CD4-positive, alpha-beta T cell (primary cell): ENCODE results near the gene CREBL2. TPM values are rescaled to one million over a fixed set of nuclear protein-coding genes. Genes with fewer than 3 reads are reported as not detected.
A peak's percentile ranks its signal among the peaks of the same experiment; 100 is the strongest.

Source experiments
- ATAC-seq: fragments of 200-7000 bp; cut with Tn5 transposase; one replicate; pipeline ENCODE4 v1.10.0; 2022; ENCODE audit warnings: mild to moderate bottlenecking; ENCODE audit not compliant: poor library complexity
- CTCF ChIA-PET: fragments of 350-600 bp; sonication (Branson Sonifier 250); formaldehyde crosslinking; loops from one replicate; lab custom pipeline; 2021; ENCODE audit warnings: antibody characterized with exemption, inconsistent platforms; lab: Charles Lee
- POLR2A ChIA-PET: fragments of 350-600 bp; sonication (Branson Sonifier 250); formaldehyde crosslinking; loops from one replicate; lab custom pipeline; 2021; ENCODE audit warnings: antibody characterized with exemption, inconsistent platforms; lab: Charles Lee
- DNase-seq, 14 experiments: peaks; one replicate each; pipeline ENCODE4 v3.0.0-alpha.2; 2013 to 2020; ENCODE audit warnings: mixed read lengths in 2 of 14
- H3K27ac ChIP-seq, 2 donors: one replicate each; pipeline versions ENCODE4 v1.5.1 to v1.7.0; 2013; ENCODE audit warnings: low read length in 2 of 2, low read depth in 1 of 2, mild to moderate bottlenecking in 1 of 2
- H3K27me3 ChIP-seq, 2 experiments: 1 replicate in 1 of 2; 2 replicates in 1 of 2; pipeline versions ENCODE4 v1.6.1 to v1.7.0; 2013; ENCODE audit warnings: low read length in 2 of 2, control low read depth in 1 of 2, mild to moderate bottlenecking in 1 of 2, moderate library complexity in 1 of 2; ENCODE audit not compliant: insufficient read depth in 2 of 2, control insufficient read depth in 1 of 2
- H3K36me3 ChIP-seq: one replicate; pipeline ENCODE4 v1.6.1; 2013; ENCODE audit warnings: low read length, control low read depth; ENCODE audit not compliant: insufficient read depth
- H3K4me1 ChIP-seq: one replicate; pipeline ENCODE4 v1.6.1; 2013; ENCODE audit warnings: low read length, control low read depth; ENCODE audit not compliant: insufficient read depth
- H3K4me3 ChIP-seq: one replicate; pipeline ENCODE4 v1.5.1; 2013; ENCODE audit warnings: mild to moderate bottlenecking, low read length, moderate library complexity
- H3K9me3 ChIP-seq, 2 experiments: 1 replicate in 1 of 2; 2 replicates in 1 of 2; pipeline versions ENCODE4 v1.6.1 to v1.7.0; 2013; ENCODE audit warnings: low read length in 2 of 2, mild to moderate bottlenecking in 2 of 2, control low read depth in 1 of 2, moderate library complexity in 1 of 2; ENCODE audit not compliant: control insufficient read depth in 1 of 2, insufficient read depth in 1 of 2
- H3K27ac Mint-ChIP-seq: one replicate; pipeline ENCODE4 v1.8.0; 2020; ENCODE audit warnings: mixed read lengths
- H3K27me3 Mint-ChIP-seq: one replicate; pipeline ENCODE4 v1.8.0; 2021; ENCODE audit warnings: mixed read lengths
- H3K36me3 Mint-ChIP-seq: one replicate; pipeline ENCODE4 v1.8.0; 2021; ENCODE audit warnings: low read depth, mixed read lengths
- H3K4me1 Mint-ChIP-seq: one replicate; pipeline ENCODE4 v1.8.0; 2021; ENCODE audit warnings: low read depth, mixed read lengths
- H3K4me3 Mint-ChIP-seq: one replicate; pipeline ENCODE4 v1.8.0; 2020; ENCODE audit warnings: mild to moderate bottlenecking, mixed read lengths
- H3K9me3 Mint-ChIP-seq: one replicate; pipeline ENCODE4 v1.8.0; 2020; ENCODE audit warnings: mixed read lengths
- intact Hi-C, 2 experiments: fragments of 100-400 bp; cut with DNase I in 1 of 2; cut with micrococcal nuclease in 1 of 2; formaldehyde crosslinking; loops; one replicate each; pipeline versions ENCODE4 v1.15.1 to v1.9.0; 2023 to 2025; cut with DNase I, micrococcal nuclease
- polyA plus RNA-seq, 2 donors: library from polyadenylated mRNA; unstranded; fragments of 120-200 nt; gene quantifications; one replicate each; pipeline ENCODE4 v1.2.1, GENCODE V29; 2013
- total RNA-seq, 174 experiments: library from RNA in 2 of 174; stranded (reverse) in 2 of 174; gene quantifications; one replicate each; pipeline ENCODE4 v1.2.3 and lab custom pipeline; 2021 to 2026
- TF ChIP-seq, protein P1 (sequence below): fragments of 200-600 bp; IDR thresholded peaks from one replicate; pipeline ENCODE4 v1.8.0; 2022; ENCODE audit warnings: antibody characterized with exemption, mild to moderate bottlenecking

Gene CREBL2, protein sequence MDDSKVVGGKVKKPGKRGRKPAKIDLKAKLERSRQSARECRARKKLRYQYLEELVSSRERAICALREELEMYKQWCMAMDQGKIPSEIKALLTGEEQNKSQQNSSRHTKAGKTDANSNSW
- total RNA-seq = 10 to 100 TPM in 1 of 2 experiments, 1 to 10 TPM in 1; 9.5 to 12.6 TPM
- polyA plus RNA-seq (2013, experiment 1 of 2) = 58.2 TPM
- polyA plus RNA-seq (2013, experiment 2 of 2) = 56.8 TPM
- total RNA-seq (lab: John Stamatoyannopoulos, UW) = 19.8 to 206 (median 94.9) reads per million in 172 experiments

DNA sequence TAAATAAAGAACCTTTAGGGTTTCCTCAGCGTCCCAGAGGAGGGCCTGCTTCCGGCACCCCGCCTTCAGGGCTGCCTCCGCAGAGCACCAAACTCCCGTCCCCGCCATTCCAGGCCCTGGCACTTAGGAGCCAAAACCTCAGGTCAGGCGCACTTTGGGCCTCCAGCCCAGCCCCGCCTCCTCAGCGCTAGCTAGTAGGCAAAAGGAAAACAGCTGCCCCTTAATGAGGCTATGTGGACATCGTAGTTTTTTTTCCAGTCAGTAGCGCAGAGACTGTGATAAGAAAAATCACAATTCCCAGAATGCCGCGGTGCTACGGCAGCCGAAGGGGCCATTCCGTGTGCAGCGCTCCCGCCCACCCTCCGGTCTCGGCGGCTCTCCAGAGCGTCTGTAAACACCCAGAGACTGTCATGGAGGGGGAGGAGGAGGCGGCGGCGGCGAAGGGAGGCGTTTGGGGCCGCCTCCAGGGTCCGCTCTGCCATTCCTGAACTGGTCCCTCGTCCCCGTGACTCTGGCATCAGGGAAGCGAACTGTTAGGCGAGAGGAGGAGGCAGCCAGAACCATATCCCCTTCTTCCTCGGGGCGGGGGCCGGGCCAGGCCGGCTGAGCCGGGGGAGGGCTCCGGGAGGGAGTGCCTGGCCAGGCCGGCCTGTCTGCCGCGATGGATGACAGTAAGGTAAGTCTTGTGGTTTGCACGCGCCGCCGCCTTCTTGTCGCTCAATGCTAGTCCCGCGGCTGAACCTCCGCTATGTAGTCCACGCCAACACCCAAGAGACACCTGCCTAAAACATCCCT is at the start of gene CREBL2:
Gene CREBL2, plus strand, starts transcription at position 365 of the 795 bp plus-strand sequence. Its CDS starts 297 bp downstream, at position 662.
- Histone ChIP-seq H3K36me3 (peaks cover 7% of the 10 kb centered on the region), H3K4me3 (peak within 1 kb of the TSS; percentile 80), H3K9me3 (no peaks in the 10 kb centered on the region), H3K27ac (peak within 1 kb of the TSS; percentile 92 to 97), H3K27me3 (no peaks in the 10 kb centered on the region), H3K4me1 (peaks cover 49% of the 10 kb centered on the region)
- ATAC-seq = peak; percentile 90
- intact Hi-C loops = loop anchor here (1.0 to 5.0 kb wide), 7 partner anchors 11 to 254 kb away; partner anchors contain the start of genes BORCS5 (in 2 of the 2) and DUSP16 (in 1 of the 2)
- Mint-ChIP-seq H3K4me1 (peaks cover 71% of the 10 kb centered on the region), H3K9me3 (no peaks in the 10 kb centered on the region), H3K4me3 (peak within 1 kb of the TSS; percentile 91), H3K27me3 (no peaks in the 10 kb centered on the region), H3K27ac (peak within 1 kb of the TSS; percentile 98), H3K36me3 (peaks cover 37% of the 10 kb centered on the region)
- TF ChIP-seq, protein P1, sequence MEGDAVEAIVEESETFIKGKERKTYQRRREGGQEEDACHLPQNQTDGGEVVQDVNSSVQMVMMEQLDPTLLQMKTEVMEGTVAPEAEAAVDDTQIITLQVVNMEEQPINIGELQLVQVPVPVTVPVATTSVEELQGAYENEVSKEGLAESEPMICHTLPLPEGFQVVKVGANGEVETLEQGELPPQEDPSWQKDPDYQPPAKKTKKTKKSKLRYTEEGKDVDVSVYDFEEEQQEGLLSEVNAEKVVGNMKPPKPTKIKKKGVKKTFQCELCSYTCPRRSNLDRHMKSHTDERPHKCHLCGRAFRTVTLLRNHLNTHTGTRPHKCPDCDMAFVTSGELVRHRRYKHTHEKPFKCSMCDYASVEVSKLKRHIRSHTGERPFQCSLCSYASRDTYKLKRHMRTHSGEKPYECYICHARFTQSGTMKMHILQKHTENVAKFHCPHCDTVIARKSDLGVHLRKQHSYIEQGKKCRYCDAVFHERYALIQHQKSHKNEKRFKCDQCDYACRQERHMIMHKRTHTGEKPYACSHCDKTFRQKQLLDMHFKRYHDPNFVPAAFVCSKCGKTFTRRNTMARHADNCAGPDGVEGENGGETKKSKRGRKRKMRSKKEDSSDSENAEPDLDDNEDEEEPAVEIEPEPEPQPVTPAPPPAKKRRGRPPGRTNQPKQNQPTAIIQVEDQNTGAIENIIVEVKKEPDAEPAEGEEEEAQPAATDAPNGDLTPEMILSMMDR = no peak
- ChIA-PET CTCF (interaction anchor here (0.7 to 1.0 kb wide), 2 partner anchors 47 to 235 kb away, joined by 3 to 4 read pairs; no protein-coding TSS in a partner anchor), POLR2A (interaction anchor here (0.8 to 4.3 kb wide), 21 partner anchors 9 to 261 kb away, joined by 3 to 34 read pairs (median 6); partner anchors contain the start of genes BORCS5, DUSP16 and MANSC1)
- peak; percentile 76 to 94 (median 83) for DNase-seq

DNA sequence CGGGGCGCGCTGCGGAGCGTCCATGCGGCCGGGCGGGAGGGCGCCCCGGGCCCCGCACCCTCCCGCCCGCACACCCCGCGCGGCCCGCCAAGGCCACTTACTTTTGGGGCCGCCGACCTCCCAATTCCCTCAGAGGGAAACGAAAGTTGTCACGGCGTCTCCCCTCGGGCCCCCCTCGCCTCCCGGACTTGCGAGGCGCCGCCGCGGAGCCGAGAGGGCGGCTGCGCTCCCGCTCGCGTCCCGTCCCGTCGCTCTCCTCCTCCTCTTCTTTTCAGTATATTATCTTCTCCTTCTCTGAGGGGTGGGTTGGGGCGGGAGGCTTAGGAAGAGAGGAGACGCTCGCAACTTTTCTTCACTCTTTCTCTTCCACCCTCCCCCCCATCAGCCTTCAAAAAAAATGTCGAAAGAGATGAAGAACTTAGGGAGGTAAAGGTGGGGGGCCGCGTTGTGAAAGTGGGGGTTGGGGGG is 49.6 kb upstream of the CREBL2 start:
- ATAC-seq (peak; percentile 0), DNase-seq (peak in 11 of 14 experiments; percentile 6 to 45 (median 23))
- ChIA-PET CTCF (interaction anchor here (1.4 to 2.4 kb wide), 5 partner anchors 7 to 185 kb away, joined by 3 to 12 read pairs (median 7); no protein-coding TSS in a partner anchor), POLR2A (interaction anchor here (0.9 to 4.2 kb wide), 41 partner anchors 10 to 205 kb away, joined by 3 to 58 read pairs (median 13); partner anchors contain the start of genes BORCS5, CDKN1B, CREBL2 and GPR19)
- peaks cover 19% of the 10 kb centered on the region for H3K4me1 ChIP-seq
- peak overlapping the region; percentile 96 for H3K4me3 Mint-ChIP-seq
- peaks cover 25% of the 10 kb centered on the region for H3K36me3 Mint-ChIP-seq
- H3K4me1 Mint-ChIP-seq = peaks cover 55% of the 10 kb centered on the region
- H3K9me3 ChIP-seq = peaks cover 0 to 7% of the 10 kb centered on the region in 2 experiments
- TF ChIP-seq, protein P1 = no peak
- intact Hi-C loops = loop anchor here (1.0 to 5.0 kb wide), 10 partner anchors 50 to 205 kb away; partner anchors contain the start of genes BORCS5 (in 1 of the 2), CDKN1B (in 1 of the 2) and GPR19 (in 1 of the 2)
- no peaks in the 10 kb centered on the region for H3K27me3 ChIP-seq
- H3K27ac Mint-ChIP-seq = peak overlapping the region; percentile 99
- H3K36me3 ChIP-seq = no peaks in the 10 kb centered on the region
- no peaks in the 10 kb centered on the region for H3K9me3 Mint-ChIP-seq
- H3K4me3 ChIP-seq = peak overlapping the region; percentile 88
- peak overlapping the region; percentile 95 to 98 for H3K27ac ChIP-seq
- no peaks in the 10 kb centered on the region for H3K27me3 Mint-ChIP-seq
